ENCODE results near the gene POLR3A. TPM values are rescaled to one million over a fixed set of nuclear protein-coding genes. Genes with fewer than 3 reads are reported as not detected.

Gene POLR3A
- total RNA-seq, 1 donor from 2014 or later = 13.1 TPM

GRCh38 chr10:78009662-78010061 lies 19.7 kb downstream of the POLR3A start:
- Mint-ChIP-seq H3K27me3 (ENCODE audit: low read depth) (no peaks in the 10 kb centered on the region), H3K4me3 (ENCODE audit: unreplicated experiment) (no peak overlapping the region), H3K4me1 (ENCODE audit: low read depth) (no peaks in the 10 kb centered on the region), H3K27ac (ENCODE audit: unreplicated experiment) (no peak overlapping the region), H3K36me3 (ENCODE audit: low read depth) (peaks cover 35% of the 10 kb centered on the region), H3K9me3 (ENCODE audit: low read depth) (no peaks in the 10 kb centered on the region)
- TF ChIP-seq CTCF (IDR thresholded peaks at IDR 0.05) = no peak
- DNase-seq (ENCODE audit: low spot score) = no peak

GRCh38 chr10:78007172-78007571 lies 22.1 kb downstream of the POLR3A start:
- no peak overlapping the region for H3K27ac Mint-ChIP-seq (ENCODE audit: unreplicated experiment)
- DNase-seq (ENCODE audit: low spot score) = no peak
- no peak for TF ChIP-seq CTCF (IDR thresholded peaks at IDR 0.05)
- H3K9me3 Mint-ChIP-seq (ENCODE audit: low read depth) = no peaks in the 10 kb centered on the region
- H3K36me3 Mint-ChIP-seq (ENCODE audit: low read depth) = peaks cover 41% of the 10 kb centered on the region
- no peak overlapping the region for H3K4me3 Mint-ChIP-seq (ENCODE audit: unreplicated experiment)
- H3K27me3 Mint-ChIP-seq (ENCODE audit: low read depth) = no peaks in the 10 kb centered on the region
- H3K4me1 Mint-ChIP-seq (ENCODE audit: low read depth) = no peaks in the 10 kb centered on the region

- H3K36me3 Mint-ChIP-seq (ENCODE audit: low read depth) = peaks cover 51% of the 10 kb centered on the region
- H3K4me1 Mint-ChIP-seq (ENCODE audit: low read depth) = no peaks in the 10 kb centered on the region
- no peak overlapping the region for H3K27ac Mint-ChIP-seq (ENCODE audit: unreplicated experiment)
- H3K4me3 Mint-ChIP-seq (ENCODE audit: unreplicated experiment) = no peak overlapping the region
- no peaks in the 10 kb centered on the region for H3K9me3 Mint-ChIP-seq (ENCODE audit: low read depth)
- TF ChIP-seq CTCF (IDR thresholded peaks at IDR 0.05) = peak; percentile 31
- DNase-seq (ENCODE audit: low spot score) = no peak
- no peaks in the 10 kb centered on the region for H3K27me3 Mint-ChIP-seq (ENCODE audit: low read depth)
Measured at GRCh38 chr10:78004215-78005026, 24.9 kb downstream of the POLR3A start.

- Mint-ChIP-seq H3K36me3 (ENCODE audit: low read depth) (peaks cover 56% of the 10 kb centered on the region), H3K27me3 (ENCODE audit: low read depth) (no peaks in the 10 kb centered on the region), H3K27ac (ENCODE audit: unreplicated experiment) (no peak overlapping the region), H3K4me3 (ENCODE audit: unreplicated experiment) (no peak overlapping the region), H3K4me1 (ENCODE audit: low read depth) (no peaks in the 10 kb centered on the region), H3K9me3 (ENCODE audit: low read depth) (no peaks in the 10 kb centered on the region)
- no peak for DNase-seq (ENCODE audit: low spot score)
- no peak for TF ChIP-seq CTCF (IDR thresholded peaks at IDR 0.05)
Measured at GRCh38 chr10:78002541-78003288, 26.6 kb downstream of the POLR3A start.

GRCh38 chr10:78000956-78001472 lies 28.3 kb downstream of the POLR3A start:
- TF ChIP-seq CTCF (IDR thresholded peaks at IDR 0.05) = no peak
- Mint-ChIP-seq H3K4me3 (ENCODE audit: unreplicated experiment) (no peak overlapping the region), H3K27ac (ENCODE audit: unreplicated experiment) (no peak overlapping the region), H3K4me1 (ENCODE audit: low read depth) (no peaks in the 10 kb centered on the region), H3K9me3 (ENCODE audit: low read depth) (no peaks in the 10 kb centered on the region), H3K27me3 (ENCODE audit: low read depth) (no peaks in the 10 kb centered on the region), H3K36me3 (ENCODE audit: low read depth) (peaks cover 60% of the 10 kb centered on the region)
- DNase-seq (ENCODE audit: low spot score) = no peak
